Testis (tissue), 2 donors: ENCODE results near the gene SYT1.

Experiments used
- CTCF ChIP-seq, 3 experiments: fragments of 450-650 bp in 2 of 3; fragments of 200-600 bp in 1 of 3; sonication (generic) in 1 of 3; IDR thresholded peaks; one replicate each; pipeline ENCODE4 v1.5.1; 2016 to 2019; ENCODE audit warnings: antibody characterized with exemption in 3 of 3, mild to moderate bottlenecking in 2 of 3, moderate library complexity in 1 of 3
- POLR2A ChIP-seq: fragments of 450-650 bp; IDR thresholded peaks from one replicate; pipeline ENCODE4 v1.6.1; 2017; ENCODE audit warnings: antibody characterized with exemption, mild to moderate bottlenecking, moderate library complexity

DNA sequence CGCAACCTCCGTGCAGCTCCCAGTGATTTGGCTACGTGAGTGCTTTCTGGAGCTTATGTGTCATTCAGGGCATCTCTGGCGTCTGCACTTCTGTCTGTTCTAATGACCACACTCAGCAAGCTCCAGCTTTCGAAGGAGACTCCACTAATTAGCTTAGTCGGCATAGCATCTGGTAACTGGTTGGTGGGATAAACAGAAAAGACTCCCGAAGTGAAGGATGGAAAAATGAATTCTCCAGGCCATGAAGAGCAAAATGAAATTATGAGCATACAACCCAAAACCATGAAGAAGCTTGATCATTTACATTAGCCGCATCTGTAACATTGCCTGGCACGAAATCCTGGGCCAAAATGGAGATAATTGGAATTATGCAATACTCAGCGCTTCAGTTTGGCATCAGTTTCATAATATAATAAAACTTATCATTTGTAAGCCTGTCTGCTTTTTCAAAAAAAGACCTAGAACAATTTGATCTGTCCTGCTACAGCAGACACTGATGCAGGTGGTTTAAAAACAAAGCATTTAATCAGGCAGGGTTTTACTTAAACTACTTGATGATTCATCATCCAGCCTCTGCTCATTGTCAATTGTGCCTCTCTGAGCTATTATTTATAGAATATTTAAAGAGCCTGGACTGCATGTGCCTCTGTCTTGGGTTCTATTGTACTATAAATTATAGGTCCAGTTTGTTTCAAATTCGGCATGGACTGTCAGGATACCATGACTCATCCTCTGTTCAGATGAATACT lies 87.4 kb downstream of the SYT1 start:
- no peak for TF ChIP-seq CTCF (IDR thresholded peaks at IDR 0.05)
- TF ChIP-seq POLR2A: no peak
